OCI-LY1 (cell line): ENCODE measurements around the gene JAKMIP1.

Source experiments
- H2AFZ ChIP-seq: fragments of 200-600 bp; sonication (generic), shearing (Covaris generic); 2 replicates; pipeline ENCODE4 v1.6.0; 2014; ENCODE audit warnings: antibody characterized with exemption, mild to moderate bottlenecking, low read length
- H3F3A ChIP-seq: fragments of 200-600 bp; sonication (generic), shearing (Covaris generic); 2 replicates; pipeline ENCODE4 v1.6.0; 2014; ENCODE audit warnings: mild to moderate bottlenecking, antibody characterized with exemption, low read length, moderate library complexity; ENCODE audit not compliant: insufficient read depth
- H3K27ac ChIP-seq: fragments of 200-600 bp; sonication (generic); 2 replicates; pipeline ENCODE4 v1.5.1; 2014; ENCODE audit warnings: low read length, mixed run types, mild to moderate bottlenecking, low read depth; ENCODE audit not compliant: poor library complexity, severe bottlenecking
- H3K27me3 ChIP-seq: fragments of 200-600 bp; sonication (generic); 2 replicates; pipeline ENCODE4 v1.6.0; 2014; ENCODE audit warnings: antibody characterized with exemption, mild to moderate bottlenecking, low read length, moderate library complexity; ENCODE audit not compliant: insufficient read depth
- H3K36me3 ChIP-seq: fragments of 200-600 bp; sonication (generic); 2 replicates; pipeline ENCODE4 v1.6.1; 2014; ENCODE audit warnings: mild to moderate bottlenecking, antibody characterized with exemption, low read length, moderate library complexity, mixed read lengths; ENCODE audit not compliant: insufficient read depth
- H3K4me1 ChIP-seq: fragments of 200-600 bp; sonication (generic); 2 replicates; pipeline ENCODE4 v1.5.1; 2014; ENCODE audit warnings: mild to moderate bottlenecking, low read length, moderate library complexity; ENCODE audit not compliant: insufficient read depth, severe bottlenecking
- H3K4me2 ChIP-seq: fragments of 200-600 bp; sonication (generic), shearing (Covaris generic); 2 replicates; pipeline ENCODE4 v1.6.1; 2014; ENCODE audit warnings: low read length
- H3K4me3 ChIP-seq: fragments of 200-600 bp; sonication (generic); 2 replicates; pipeline ENCODE4 v1.5.1; 2014; ENCODE audit warnings: low read length, low read depth, mild to moderate bottlenecking, mixed read lengths; ENCODE audit not compliant: poor library complexity, severe bottlenecking
- H3K79me2 ChIP-seq: fragments of 200-600 bp; shearing (Covaris generic); 2 replicates; pipeline ENCODE4 v1.6.1; 2016; ENCODE audit warnings: mixed run types, low read length, mixed read lengths; ENCODE audit not compliant: insufficient read depth
- H3K9ac ChIP-seq: fragments of 200-600 bp; sonication (generic), shearing (Covaris generic); 2 replicates; pipeline ENCODE4 v1.6.1; 2014; ENCODE audit warnings: mild to moderate bottlenecking, low read length, mixed read lengths
- H3K9me2 ChIP-seq: fragments of 200-600 bp; sonication (generic), shearing (Covaris generic); 2 replicates; pipeline ENCODE4 v1.6.1; 2014; ENCODE audit warnings: low read depth, mild to moderate bottlenecking, low read length, mixed read lengths
- H3K9me3 ChIP-seq: fragments of 200-600 bp; shearing (Covaris generic); 2 replicates; pipeline ENCODE4 v1.6.1; 2014; ENCODE audit warnings: low read length, mixed read lengths
- H4K20me1 ChIP-seq: fragments of 200-600 bp; sonication (generic), shearing (Covaris generic); 2 replicates; pipeline ENCODE4 v1.6.0; 2016; ENCODE audit warnings: mild to moderate bottlenecking, low read length; ENCODE audit not compliant: insufficient read depth
- EZH2 ChIP-seq: fragments of 200-600 bp; sonication (generic), shearing (Covaris generic); IDR thresholded peaks from 2 replicates; pipeline ENCODE4 v1.8.0; 2017; ENCODE audit warnings: borderline replicate concordance, mixed run types, mild to moderate bottlenecking, antibody characterized with exemption, low read length, moderate library complexity, mixed read lengths
- TF ChIP-seq, protein P1 (sequence below): fragments of 200-600 bp; sonication (generic), shearing (Covaris generic); IDR thresholded peaks from 2 replicates; pipeline ENCODE4 v1.5.1; 2017; ENCODE audit warnings: mild to moderate bottlenecking, antibody characterized with exemption, low read length, moderate library complexity, mixed read lengths

Gene JAKMIP1

DNA sequence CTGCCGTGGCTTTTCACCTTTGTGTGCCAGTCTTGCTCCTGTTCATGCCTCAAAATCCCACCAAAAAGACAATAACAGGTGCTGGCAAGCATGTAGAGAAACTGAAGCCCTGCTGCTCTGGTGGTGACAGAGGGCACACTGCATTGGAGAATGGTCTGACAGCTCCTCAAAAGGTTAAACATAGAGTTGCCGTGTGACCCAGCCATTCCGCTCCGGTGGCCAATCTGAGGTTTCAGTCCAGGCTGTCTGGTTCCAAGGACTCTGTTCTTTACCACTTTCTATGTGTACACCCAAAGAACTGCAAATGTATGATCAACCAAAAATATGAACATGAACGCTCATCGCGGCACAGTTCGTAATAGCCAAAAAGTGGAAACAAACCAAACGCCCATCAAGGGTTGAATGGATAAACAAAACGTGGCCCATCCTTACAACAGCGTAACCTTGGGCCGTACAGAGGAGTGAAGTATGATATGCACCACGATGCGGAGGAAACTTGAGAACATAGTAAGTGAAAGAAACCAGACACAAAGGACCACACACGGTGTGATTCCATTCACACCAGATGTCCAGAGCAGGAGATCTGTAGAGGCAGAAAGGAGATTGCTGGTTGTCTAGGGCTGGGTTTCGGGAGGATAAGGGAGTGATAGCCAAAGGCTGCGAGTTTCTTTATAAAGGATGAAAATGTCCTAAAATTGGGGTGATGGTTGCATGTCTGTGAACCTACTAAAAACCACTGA is 35.7 kb upstream of the JAKMIP1 start:
- H3K9ac ChIP-seq: no peak overlapping the region
- H3K79me2 ChIP-seq: no peaks in the 10 kb centered on the region
- H3K27ac ChIP-seq: no peak overlapping the region
- H3K27me3 ChIP-seq: no peaks in the 10 kb centered on the region
- TF ChIP-seq EZH2: no peak
- TF ChIP-seq, protein P1, sequence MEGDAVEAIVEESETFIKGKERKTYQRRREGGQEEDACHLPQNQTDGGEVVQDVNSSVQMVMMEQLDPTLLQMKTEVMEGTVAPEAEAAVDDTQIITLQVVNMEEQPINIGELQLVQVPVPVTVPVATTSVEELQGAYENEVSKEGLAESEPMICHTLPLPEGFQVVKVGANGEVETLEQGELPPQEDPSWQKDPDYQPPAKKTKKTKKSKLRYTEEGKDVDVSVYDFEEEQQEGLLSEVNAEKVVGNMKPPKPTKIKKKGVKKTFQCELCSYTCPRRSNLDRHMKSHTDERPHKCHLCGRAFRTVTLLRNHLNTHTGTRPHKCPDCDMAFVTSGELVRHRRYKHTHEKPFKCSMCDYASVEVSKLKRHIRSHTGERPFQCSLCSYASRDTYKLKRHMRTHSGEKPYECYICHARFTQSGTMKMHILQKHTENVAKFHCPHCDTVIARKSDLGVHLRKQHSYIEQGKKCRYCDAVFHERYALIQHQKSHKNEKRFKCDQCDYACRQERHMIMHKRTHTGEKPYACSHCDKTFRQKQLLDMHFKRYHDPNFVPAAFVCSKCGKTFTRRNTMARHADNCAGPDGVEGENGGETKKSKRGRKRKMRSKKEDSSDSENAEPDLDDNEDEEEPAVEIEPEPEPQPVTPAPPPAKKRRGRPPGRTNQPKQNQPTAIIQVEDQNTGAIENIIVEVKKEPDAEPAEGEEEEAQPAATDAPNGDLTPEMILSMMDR: no peak
- H3K4me2 ChIP-seq: no peak overlapping the region
- no peak overlapping the region for H2AFZ ChIP-seq
- H3K36me3 ChIP-seq: no peaks in the 10 kb centered on the region
- no peaks in the 10 kb centered on the region for H3K9me2 ChIP-seq
- H3K4me3 ChIP-seq: no peak overlapping the region
- H3F3A ChIP-seq: no peaks in the 10 kb centered on the region
- H4K20me1 ChIP-seq: no peaks in the 10 kb centered on the region
- H3K9me3 ChIP-seq: no peaks in the 10 kb centered on the region
- no peaks in the 10 kb centered on the region for H3K4me1 ChIP-seq

DNA sequence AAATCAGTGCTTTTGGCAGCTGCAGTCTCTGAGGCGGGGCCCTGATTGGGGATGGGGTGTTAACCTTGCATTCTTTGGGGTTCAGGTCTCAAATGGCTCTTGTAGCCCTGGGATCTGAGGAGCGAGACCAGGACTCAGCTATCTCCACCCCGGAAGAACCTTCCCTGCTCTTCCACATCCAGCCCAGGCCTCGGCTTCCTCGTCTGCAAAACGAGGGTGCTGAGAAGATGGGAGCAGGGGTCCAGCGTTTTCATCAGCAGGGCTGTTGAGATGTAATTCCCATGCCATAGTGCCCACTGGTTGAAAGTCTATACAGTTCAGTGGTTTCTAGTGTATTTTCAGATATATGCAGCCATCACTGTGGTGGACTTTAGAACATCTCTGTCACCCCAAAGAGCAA is 34.7 kb upstream of the JAKMIP1 start:
- H3K4me2 ChIP-seq: no peak overlapping the region
- H3K9me2 ChIP-seq: no peaks in the 10 kb centered on the region
- H4K20me1 ChIP-seq: no peaks in the 10 kb centered on the region
- no peak overlapping the region for H3K4me3 ChIP-seq
- no peaks in the 10 kb centered on the region for H3F3A ChIP-seq
- no peak overlapping the region for H2AFZ ChIP-seq
- no peaks in the 10 kb centered on the region for H3K36me3 ChIP-seq
- no peaks in the 10 kb centered on the region for H3K27me3 ChIP-seq
- H3K27ac ChIP-seq: no peak overlapping the region
- H3K9ac ChIP-seq: no peak overlapping the region
- no peaks in the 10 kb centered on the region for H3K4me1 ChIP-seq
- H3K9me3 ChIP-seq: no peaks in the 10 kb centered on the region
- H3K79me2 ChIP-seq: no peaks in the 10 kb centered on the region
- no peak for TF ChIP-seq EZH2
- TF ChIP-seq, protein P1: no peak

DNA sequence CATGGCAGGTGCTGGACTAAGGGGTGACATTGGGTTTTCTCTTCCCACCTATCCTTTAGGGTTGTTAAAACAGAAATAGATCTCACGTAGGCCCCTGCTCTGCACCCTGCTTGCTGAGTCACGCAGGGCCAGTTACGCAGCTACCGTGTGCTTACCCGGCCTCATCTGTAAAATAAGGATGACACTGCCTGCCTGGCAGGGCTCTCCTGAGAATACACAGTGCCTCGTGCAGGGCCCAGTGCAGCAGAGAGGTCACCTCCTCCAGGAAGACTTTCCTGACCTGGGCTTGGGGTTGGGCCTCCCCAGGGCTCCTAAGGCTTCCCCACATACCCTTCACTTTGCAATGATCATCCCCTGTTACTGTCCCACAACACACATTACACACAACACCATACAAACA is 33.6 kb upstream of the JAKMIP1 start:
- Histone ChIP-seq H3K4me2 (no peak overlapping the region), H3K27me3 (no peaks in the 10 kb centered on the region), H3K9me2 (no peaks in the 10 kb centered on the region), H3K9me3 (no peaks in the 10 kb centered on the region), H3K27ac (no peak overlapping the region), H3K4me1 (no peaks in the 10 kb centered on the region), H3F3A (no peaks in the 10 kb centered on the region), H4K20me1 (no peaks in the 10 kb centered on the region), H3K9ac (no peak overlapping the region), H2AFZ (no peak overlapping the region), H3K79me2 (no peaks in the 10 kb centered on the region), H3K36me3 (no peaks in the 10 kb centered on the region), H3K4me3 (no peak overlapping the region)
- TF ChIP-seq EZH2: no peak
- TF ChIP-seq, protein P1: no peak
